HG02798 (cell line): ENCODE measurements around the gene ARHGEF25.
"Not testable (repeated sequence)": the region's sequence is repeated elsewhere in the genome, so short reads cannot be mapped to it uniquely, and the experiment has no call there.

Experiments
- ATAC-seq: cut with Tn5 transposase; IDR thresholded peaks from one replicate; pipeline ENCODE4 v1.9.1; 2021; ENCODE audit warnings: mild to moderate bottlenecking; ENCODE audit not compliant: unreplicated experiment, poor library complexity

Gene ARHGEF25

GRCh38 chr12:57632073-57632957 lies 21.1 kb downstream of the ARHGEF25 start:
- peak; percentile 14 for ATAC-seq

GRCh38 chr12:57632958-57633840 lies 22.0 kb downstream of the ARHGEF25 start, which contains the start of gene B4GALNT1:
Gene B4GALNT1, minus strand, starts transcription at chr12:57633201. Its CDS starts 1,069 bp downstream, at chr12:57632132.
- ATAC-seq = peak; percentile 81

DNA sequence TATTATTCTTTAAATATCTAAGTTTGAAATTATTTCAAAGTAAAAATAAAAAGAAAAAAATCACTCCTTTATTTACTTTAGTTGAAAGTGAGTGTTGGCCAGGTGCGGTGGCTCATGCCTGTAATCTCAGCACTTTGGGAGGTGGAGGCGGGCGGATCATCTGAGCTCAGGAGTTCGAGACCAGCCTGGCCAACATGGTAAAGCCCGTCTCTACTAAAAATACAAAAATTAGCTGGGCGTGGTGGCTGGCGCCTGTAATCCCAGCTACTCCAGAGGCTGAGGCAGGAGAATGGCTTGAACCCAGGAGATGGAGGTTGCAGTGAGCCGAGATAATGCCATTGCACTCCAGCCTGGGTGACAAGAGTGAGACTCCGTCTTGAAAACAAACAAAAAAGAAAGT lies 25.5 kb downstream of the ARHGEF25 start:
- not testable (repeated sequence) for ATAC-seq

GRCh38 chr12:57637364-57637763 lies 26.1 kb downstream of the ARHGEF25 start:
- no peak for ATAC-seq

DNA sequence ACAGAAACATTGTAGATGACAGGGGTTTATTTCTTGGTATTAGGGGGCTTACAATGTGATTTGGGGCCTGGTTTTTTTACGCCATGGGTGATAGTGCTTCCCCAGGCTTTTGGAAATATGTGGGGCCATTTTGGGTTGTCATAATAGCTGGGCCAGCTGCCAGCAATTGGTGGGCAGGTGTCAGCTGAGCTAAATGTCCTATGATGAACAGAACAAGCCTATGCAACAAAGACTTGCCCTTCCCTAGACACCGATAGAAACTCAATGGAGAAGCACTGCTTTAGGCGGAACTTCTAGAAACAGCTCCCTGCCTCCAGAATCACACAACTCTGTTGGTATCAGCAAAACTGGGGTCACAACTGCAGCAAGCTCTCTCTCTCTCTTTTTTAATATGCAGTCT lies 26.9 kb downstream of the ARHGEF25 start:
- ATAC-seq = no peak

DNA sequence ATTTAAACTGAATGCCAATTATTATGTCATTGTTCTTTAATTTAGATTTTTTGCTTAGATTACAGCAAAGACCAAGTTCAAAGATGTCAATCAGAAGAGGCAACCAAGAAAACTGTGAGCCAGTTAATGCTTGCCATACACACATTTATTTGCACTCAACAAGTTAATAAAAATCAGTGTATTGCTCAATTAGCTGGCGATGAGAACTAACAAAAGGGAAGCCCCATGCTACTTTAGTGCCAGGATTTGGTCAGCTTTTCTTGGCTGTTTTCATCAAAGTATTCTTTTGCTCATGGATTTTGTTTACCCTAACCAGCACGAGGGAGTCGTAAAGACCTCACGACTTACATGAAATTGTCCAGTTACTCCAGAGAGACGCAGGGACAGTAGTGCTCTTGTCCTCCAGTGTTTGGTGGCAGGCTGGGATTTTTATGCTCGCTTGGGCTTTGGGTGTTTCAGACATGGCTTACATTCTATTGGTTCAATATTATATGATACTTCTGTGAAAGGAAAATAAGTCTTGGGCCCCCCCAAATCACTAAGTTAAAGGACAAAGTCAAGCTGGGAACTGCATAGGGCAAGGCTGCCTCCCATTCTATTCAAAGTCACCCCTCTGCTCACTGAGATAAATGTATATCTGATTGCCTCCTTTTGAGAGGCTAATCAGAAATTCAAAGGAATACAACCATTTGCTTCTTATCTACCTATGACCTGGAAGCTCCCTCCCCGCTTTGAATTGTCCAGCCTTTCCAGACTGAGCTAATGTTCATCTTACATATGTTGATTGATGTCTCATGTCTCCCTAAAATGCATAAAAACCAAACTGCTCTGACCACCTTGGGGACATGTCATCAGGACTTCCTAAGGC lies 29.2 kb downstream of the ARHGEF25 start:
- no peak for ATAC-seq

GRCh38 chr12:57641699-57642442 lies 30.6 kb downstream of the ARHGEF25 start:
- no peak for ATAC-seq

GRCh38 chr12:57645990-57646658 lies 34.9 kb downstream of the ARHGEF25 start:
- ATAC-seq = not testable (repeated sequence)

- not testable (repeated sequence) for ATAC-seq
Observed at GRCh38 chr12:57646659-57647049, 35.4 kb downstream of the ARHGEF25 start.

GRCh38 chr12:57654042-57654441 lies 42.8 kb downstream of the ARHGEF25 start:
- no peak for ATAC-seq

GRCh38 chr12:57655541-57656240 lies 44.5 kb downstream of the ARHGEF25 start:
- ATAC-seq = no peak

- ATAC-seq = not testable (repeated sequence)
Observed at GRCh38 chr12:57656408-57656807, 45.2 kb downstream of the ARHGEF25 start.

GRCh38 chr12:57657744-57658143 lies 46.5 kb downstream of the ARHGEF25 start:
- ATAC-seq = no peak

DNA sequence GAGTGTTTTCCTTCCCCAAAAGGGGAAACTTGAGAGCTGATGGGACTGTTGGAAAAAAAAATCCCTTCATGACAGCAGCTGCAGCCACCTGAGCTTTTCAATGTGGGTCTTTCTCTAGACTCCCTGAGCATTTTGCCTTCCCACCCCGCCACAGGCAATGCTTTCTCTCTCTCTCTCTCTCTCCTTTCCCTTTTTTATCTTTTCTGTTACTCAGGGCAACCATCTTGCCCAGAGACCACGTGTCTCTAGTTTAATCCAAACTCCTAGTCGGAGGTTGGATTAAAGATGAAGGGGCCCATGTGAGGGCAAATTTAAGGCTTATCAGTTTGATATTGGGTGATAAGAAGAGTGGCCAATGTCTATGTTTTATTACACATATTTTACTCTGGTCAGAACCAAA lies 47.7 kb downstream of the ARHGEF25 start:
- no peak for ATAC-seq

DNA sequence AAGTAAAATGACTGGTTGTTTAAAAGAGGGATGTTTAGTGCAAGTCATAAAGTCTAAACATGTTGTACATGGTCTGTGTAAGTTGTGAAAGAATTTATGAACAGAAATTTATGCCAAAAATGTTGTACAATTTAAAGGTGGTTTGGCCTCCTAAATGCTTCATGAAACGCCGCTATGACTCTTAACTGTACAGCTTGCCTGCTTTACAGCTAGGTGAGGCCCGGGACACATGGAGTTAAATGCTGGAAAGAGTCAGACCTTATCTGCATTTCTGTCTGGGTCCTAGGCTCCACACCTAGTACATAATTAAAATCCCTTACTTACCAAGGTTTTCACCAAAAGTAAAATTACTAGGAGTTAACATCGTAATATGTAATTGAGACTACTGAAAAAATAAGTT lies 50.1 kb downstream of the ARHGEF25 start:
- no peak for ATAC-seq

GRCh38 chr12:57665066-57665820 lies 54.0 kb downstream of the ARHGEF25 start:
- not testable (repeated sequence) for ATAC-seq
